HepG2 (cell line): Measurements from ENCODE around the gene NELFB. TPM values are rescaled to one million over a fixed set of nuclear protein-coding genes. Genes with fewer than 3 reads are reported as not detected.
A peak's percentile ranks its signal among the peaks of the same experiment; 100 is the strongest.

ENCODE experiments used
- ATF1 ChIP-seq: IDR thresholded peaks from 2 replicates; pipeline ENCODE4 v1.6.1; 2016; ENCODE audit warnings: mild to moderate bottlenecking, control low read depth
- BRD4 ChIP-seq: sonication (generic); formaldehyde crosslinking; IDR thresholded peaks from 2 replicates; pipeline ENCODE4 v1.4.0; 2020; ENCODE audit warnings: missing genetic modification reagents
- FOXK2 ChIP-seq: fragments of 450-650 bp; IDR thresholded peaks from 2 replicates; pipeline ENCODE4 v1.6.1; 2016
- HMGA1 ChIP-seq: sonication (generic); formaldehyde crosslinking; conservative IDR thresholded peaks from 2 replicates; pipeline ENCODE4 v1.4.0; 2020; ENCODE audit warnings: missing genetic modification reagents
- ISX ChIP-seq: sonication (generic); formaldehyde crosslinking; conservative IDR thresholded peaks from 2 replicates; pipeline ENCODE4 v1.5.0; 2020; ENCODE audit warnings: missing genetic modification reagents
- KDM2A ChIP-seq: sonication (generic); formaldehyde crosslinking; IDR thresholded peaks from 2 replicates; pipeline ENCODE4 v1.4.0; 2020; ENCODE audit warnings: low read depth, missing genetic modification reagents, borderline replicate concordance
- MEF2D ChIP-seq: sonication (generic); formaldehyde crosslinking; IDR thresholded peaks from 2 replicates; pipeline ENCODE4 v1.5.1; 2020; ENCODE audit warnings: mild to moderate bottlenecking, missing genetic modification reagents
- MXI1 ChIP-seq: IDR thresholded peaks from 3 replicates; pipeline ENCODE4 v1.6.1; 2012; ENCODE audit warnings: low read depth, low read length, inconsistent platforms, borderline replicate concordance
- PRPF4 ChIP-seq: fragments of 200-400 bp; formaldehyde crosslinking; IDR thresholded peaks from 2 replicates; pipeline ENCODE4 v1.6.1; 2016; ENCODE audit warnings: low read length, low read depth; ENCODE audit not compliant: poor library complexity, severe bottlenecking
- SMARCE1 ChIP-seq: fragments of 450-650 bp; IDR thresholded peaks from 2 replicates; pipeline ENCODE4 v1.6.1; 2017; ENCODE audit warnings: borderline replicate concordance
- ZFP91 ChIP-seq: sonication (generic); formaldehyde crosslinking; IDR thresholded peaks from 2 replicates; pipeline ENCODE4 v1.9.0; 2022; ENCODE audit warnings: missing genetic modification reagents, mild to moderate bottlenecking, borderline replicate concordance
- ZHX2 ChIP-seq, 2 experiments: sonication (generic) in 1 of 2; formaldehyde crosslinking in 1 of 2; IDR thresholded peaks; 2 replicates each; pipeline versions ENCODE4 v1.6.1 to v1.9.0; 2014 to 2022; ENCODE audit warnings: antibody characterized with exemption in 1 of 2, borderline replicate concordance in 1 of 2, inconsistent platforms in 1 of 2, low read depth in 1 of 2, missing genetic modification reagents in 1 of 2
- ZNF138 ChIP-seq: sonication (generic); formaldehyde crosslinking; IDR thresholded peaks from 2 replicates; pipeline ENCODE4 v1.5.0; 2020; ENCODE audit warnings: mild to moderate bottlenecking, low read depth, missing genetic modification reagents
- ZNF230 ChIP-seq: sonication (generic); formaldehyde crosslinking; IDR thresholded peaks from 2 replicates; pipeline ENCODE4 v1.4.0; 2020; ENCODE audit warnings: mild to moderate bottlenecking, missing genetic modification reagents
- ZNF343 ChIP-seq: sonication (generic); formaldehyde crosslinking; IDR thresholded peaks from 2 replicates; pipeline ENCODE4 v1.4.0; 2020; ENCODE audit warnings: mild to moderate bottlenecking, missing genetic modification reagents
- ZNF510 ChIP-seq: sonication (generic); formaldehyde crosslinking; IDR thresholded peaks from 2 replicates; pipeline ENCODE4 v1.4.0; 2020; ENCODE audit warnings: low read depth, mild to moderate bottlenecking, missing genetic modification reagents
- ZNF788 ChIP-seq: sonication (generic); formaldehyde crosslinking; IDR thresholded peaks from 2 replicates; pipeline ENCODE4 v1.5.0; 2020; ENCODE audit warnings: mild to moderate bottlenecking, missing genetic modification reagents, borderline replicate concordance
- polyA plus RNA-seq, 8 experiments: library from polyadenylated mRNA; depleted of rRNA in 3 of 8; stranded (reverse) in 7 of 8; unstranded in 1 of 8; fragments of >200 nt; fragmentation: Illumina TruSeq in 4 of 8; extraction: Trizol in 4 of 8; gene quantifications; 2 replicates each; pipeline versions ENCODE4 v1.2.1 to v1.2.3, GENCODE V29; 2011 to 2016; ENCODE audit warnings: low read depth in 4 of 8, missing spikeins in 1 of 8, mixed read lengths in 1 of 8; ENCODE audit not compliant: insufficient read depth in 1 of 8
- total RNA-seq, 5 experiments: library from RNA; depleted of rRNA; stranded (reverse); fragments of >200 nt; fragmentation: Illumina TruSeq; extraction: Trizol; gene quantifications; 2 replicates each; pipeline ENCODE4 v1.2.3, GENCODE V29; 2016; ENCODE audit warnings: low read depth in 1 of 5
- TF ChIP-seq, protein P1 (sequence below): sonication (generic); formaldehyde crosslinking; IDR thresholded peaks from 2 replicates; pipeline ENCODE4 v1.9.0; 2021; ENCODE audit warnings: missing genetic modification reagents, borderline replicate concordance
- TF ChIP-seq, protein P2 (sequence below): IDR thresholded peaks from 2 replicates; pipeline ENCODE4 v1.6.1; 2016; ENCODE audit warnings: missing compliant biosample characterization, missing genetic modification reagents, borderline replicate concordance

The NELFB gene
- total and polyA plus RNA-seq, 2 of the 13 experiments (the other 11 are each of a cell fraction or from before 2014, with no cell fraction given), result 26.5 to 45.8 TPM

GRCh38 chr9:137236238-137236935 is 18.7 kb upstream of the NELFB start (continued):
- TF ChIP-seq ZHX2 (IDR thresholded peaks at IDR 0.05; ENCODE audit: low read depth) (no peak), ZHX2 (CRISPR knock-in tag; IDR thresholded peaks at IDR 0.05; ENCODE audit: borderline replicate concordance) (0 out of 2 replicates have a peak, but pooled peaks have one; percentile 50), BRD4 (0 out of 2 replicates have a peak, but pooled peaks have one; percentile 62), ZNF343 (no peak), KDM2A (peak; percentile 92), ZFP91 (CRISPR knock-in tag) (peak; percentile 90), FOXK2 (no peak), ZNF788 (CRISPR knock-in tag) (peak; percentile 87; the same call in 1 of the 2 replicates), ISX (no peak), MEF2D (CRISPR knock-in tag) (peak; percentile 65), ZNF510 (CRISPR knock-in tag) (no peak), SMARCE1 (no peak), ZNF138 (CRISPR knock-in tag) (no peak), ATF1 (CRISPR knock-in tag) (no peak), ZNF230 (CRISPR knock-in tag) (no peak), HMGA1 (CRISPR knock-in tag) (no peak), PRPF4 (no peak), MXI1 (peak; percentile 73; the same call in 1 of the 3 replicates)
- TF ChIP-seq, protein P1, sequence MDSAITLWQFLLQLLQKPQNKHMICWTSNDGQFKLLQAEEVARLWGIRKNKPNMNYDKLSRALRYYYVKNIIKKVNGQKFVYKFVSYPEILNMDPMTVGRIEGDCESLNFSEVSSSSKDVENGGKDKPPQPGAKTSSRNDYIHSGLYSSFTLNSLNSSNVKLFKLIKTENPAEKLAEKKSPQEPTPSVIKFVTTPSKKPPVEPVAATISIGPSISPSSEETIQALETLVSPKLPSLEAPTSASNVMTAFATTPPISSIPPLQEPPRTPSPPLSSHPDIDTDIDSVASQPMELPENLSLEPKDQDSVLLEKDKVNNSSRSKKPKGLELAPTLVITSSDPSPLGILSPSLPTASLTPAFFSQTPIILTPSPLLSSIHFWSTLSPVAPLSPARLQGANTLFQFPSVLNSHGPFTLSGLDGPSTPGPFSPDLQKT (CRISPR knock-in tag), result no peak
- TF ChIP-seq, protein P2, sequence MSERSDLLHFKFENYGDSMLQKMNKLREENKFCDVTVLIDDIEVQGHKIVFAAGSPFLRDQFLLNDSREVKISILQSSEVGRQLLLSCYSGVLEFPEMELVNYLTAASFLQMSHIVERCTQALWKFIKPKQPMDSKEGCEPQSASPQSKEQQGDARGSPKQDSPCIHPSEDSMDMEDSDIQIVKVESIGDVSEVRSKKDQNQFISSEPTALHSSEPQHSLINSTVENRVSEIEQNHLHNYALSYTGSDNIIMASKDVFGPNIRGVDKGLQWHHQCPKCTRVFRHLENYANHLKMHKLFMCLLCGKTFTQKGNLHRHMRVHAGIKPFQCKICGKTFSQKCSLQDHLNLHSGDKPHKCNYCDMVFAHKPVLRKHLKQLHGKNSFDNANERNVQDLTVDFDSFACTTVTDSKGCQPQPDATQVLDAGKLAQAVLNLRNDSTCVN (CRISPR knock-in tag), result no peak
